COR-L47 (cell line): ENCODE measurements around the gene REXO1.

Experiments
- DNase-seq: peaks from one replicate; lab custom pipeline; 2025; lab: John Stamatoyannopoulos, UW

Gene REXO1

DNA sequence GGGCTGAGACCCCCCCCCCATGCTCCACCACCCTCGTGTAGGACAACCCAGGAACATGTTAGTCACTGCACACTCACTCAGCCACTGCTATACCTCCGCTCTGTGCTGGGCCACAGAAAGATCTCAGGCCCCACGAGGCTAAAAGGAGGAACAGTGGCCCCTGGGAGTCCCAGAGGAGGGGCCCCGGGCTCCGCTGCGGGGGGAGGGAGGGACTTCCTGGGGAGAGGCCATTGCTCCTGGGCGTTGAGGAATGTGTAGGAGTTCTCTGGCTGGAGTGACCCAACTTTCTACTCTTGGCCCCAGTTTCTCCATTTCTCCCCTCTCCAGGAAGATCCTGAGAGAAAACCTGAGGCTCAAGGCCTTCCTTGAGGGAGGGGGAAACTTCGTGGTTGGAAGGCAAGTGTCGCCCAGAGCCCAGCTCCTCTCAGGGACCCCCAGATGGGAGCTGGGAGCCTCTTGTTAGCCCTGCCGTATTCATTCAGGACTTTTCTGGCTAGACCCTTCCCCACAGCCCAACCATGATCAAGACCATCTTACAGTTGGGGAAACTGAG, 81.4 kb downstream of the REXO1 start:
- no peak for DNase-seq

DNA sequence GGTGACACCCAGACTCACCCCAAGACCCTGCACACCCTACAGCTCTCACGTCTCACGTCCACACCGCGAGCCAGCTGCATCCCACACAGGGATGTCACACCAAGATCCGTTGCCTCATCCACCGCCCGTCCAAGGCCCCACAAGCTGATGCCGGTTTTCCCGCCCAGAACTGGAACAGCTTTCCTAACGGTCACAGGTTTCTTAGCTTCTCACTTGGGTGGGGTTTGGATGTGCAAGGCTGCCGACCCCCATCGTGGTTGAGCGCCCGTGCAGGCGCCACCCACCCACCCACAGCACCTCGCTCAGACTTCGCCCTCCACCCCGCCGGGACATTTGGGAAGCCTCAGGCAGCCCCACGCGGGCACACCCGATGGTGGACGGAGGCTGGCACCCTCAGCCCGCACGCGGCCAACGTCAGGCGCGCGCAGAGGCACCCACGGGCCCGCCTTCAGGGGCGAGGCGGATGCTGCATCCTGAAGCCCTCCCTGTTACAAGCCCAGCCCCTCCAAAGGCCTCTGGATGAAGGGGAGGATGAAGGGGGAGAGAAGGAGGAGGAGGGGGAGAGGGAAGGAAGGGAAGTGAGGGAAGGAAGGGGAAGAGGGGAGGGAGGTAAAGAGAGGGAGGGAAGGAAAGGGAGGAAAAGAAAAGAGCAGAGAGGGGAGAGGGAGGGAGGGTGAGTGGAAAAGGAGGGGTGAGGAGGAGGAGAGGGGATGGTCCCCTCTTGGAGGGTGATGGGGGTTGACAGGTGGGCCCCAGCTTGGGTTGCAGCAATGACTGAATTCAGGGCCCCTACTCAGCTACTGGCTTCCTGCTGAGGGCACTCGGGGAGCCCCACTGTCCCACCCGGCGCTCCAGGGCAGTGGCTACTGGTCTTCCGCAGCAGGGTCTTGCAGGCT, 82.1 kb downstream of the REXO1 start:
- no peak for DNase-seq
